GM21619 (cell line): Measurements from ENCODE around the gene DGCR6L.
"Not testable (repeated sequence)": the region's sequence is repeated elsewhere in the genome, so short reads cannot be mapped to it uniquely, and the experiment has no call there.

ENCODE experiments used
- ATAC-seq: cut with Tn5 transposase; IDR thresholded peaks from one replicate; pipeline ENCODE4 v1.9.1; 2021; ENCODE audit not compliant: unreplicated experiment

The DGCR6L gene

GRCh38 chr22:20277936-20278635 is 41.8 kb downstream of the DGCR6L start:
- not testable (repeated sequence) for ATAC-seq

GRCh38 chr22:20276468-20276867 is 43.4 kb downstream of the DGCR6L start:
- no peak for ATAC-seq

GRCh38 chr22:20275836-20276235 is 44.0 kb downstream of the DGCR6L start:
- ATAC-seq, result no peak

- not testable (repeated sequence) for ATAC-seq
These were observed 44.5 kb downstream of the DGCR6L start for GRCh38 chr22:20275325-20275724.

- not testable (repeated sequence) for ATAC-seq
These were observed 45.5 kb downstream of the DGCR6L start for GRCh38 chr22:20274374-20274773.

- ATAC-seq, result no peak
These were observed 46.1 kb downstream of the DGCR6L start for GRCh38 chr22:20273758-20274181.

- no peak for ATAC-seq
These were observed 47.2 kb downstream of the DGCR6L start for GRCh38 chr22:20272700-20273099.

- no peak for ATAC-seq
These were observed 47.7 kb downstream of the DGCR6L start for GRCh38 chr22:20272174-20272573.

- no peak for ATAC-seq
These were observed 48.5 kb downstream of the DGCR6L start for GRCh38 chr22:20271114-20271994.

GRCh38 chr22:20270190-20271113 is 49.4 kb downstream of the DGCR6L start:
- ATAC-seq, result not testable (repeated sequence)

- ATAC-seq, result not testable (repeated sequence)
These were observed 50.2 kb downstream of the DGCR6L start for GRCh38 chr22:20269673-20270072.

- ATAC-seq, result not testable (repeated sequence)
These were observed 50.7 kb downstream of the DGCR6L start for GRCh38 chr22:20269201-20269600.

- ATAC-seq, result no peak
These were observed 51.4 kb downstream of the DGCR6L start, which contains the start of gene RTN4R for GRCh38 chr22:20268279-20269012. RTN4R (minus strand) TSS chr22:20268318; CDS start chr22:20268092, 226 bp downstream.

GRCh38 chr22:20267441-20268278 is 52.2 kb downstream of the DGCR6L start:
- ATAC-seq, result no peak

- not testable (repeated sequence) for ATAC-seq
These were observed 53.0 kb downstream of the DGCR6L start for GRCh38 chr22:20266667-20267440.

- not testable (repeated sequence) for ATAC-seq
These were observed 53.8 kb downstream of the DGCR6L start for GRCh38 chr22:20265772-20266666.
